ENCODE data around the gene NF1.
"Not testable (repeated sequence)": the region's sequence is repeated elsewhere in the genome, so short reads cannot be mapped to it uniquely, and the experiment has no call there.

NF1 gene

GRCh38 chr17:31296142-31296541 is 201.4 kb downstream of the NF1 start:
- no peak for DNase-seq (ENCODE audit: low read depth)

DNA sequence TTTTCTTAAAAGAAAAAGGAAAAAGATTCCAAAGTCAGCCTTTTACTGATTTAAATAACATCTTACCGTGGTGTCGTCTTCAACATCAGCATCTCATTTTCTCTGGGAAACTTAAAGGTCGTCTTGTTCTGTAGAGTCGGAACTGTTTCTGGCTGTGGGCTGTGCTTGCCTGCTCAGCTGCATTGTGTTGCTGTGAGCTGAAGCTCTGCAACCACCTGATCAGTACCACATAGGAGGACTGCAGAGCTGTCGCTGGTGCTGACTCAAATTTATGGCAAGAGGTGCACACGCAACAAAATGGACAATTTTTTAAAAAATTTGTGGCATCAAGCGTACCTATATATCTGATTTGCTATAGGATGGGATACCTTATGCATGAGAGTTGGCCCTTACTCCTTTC is 202.3 kb downstream of the NF1 start, which contains the start of gene OMG:
OMG (minus strand) TSS at position 150 of the 400 bp plus-strand sequence. CDS start 908 bp downstream, outside the sequence.
- no peak for DNase-seq (ENCODE audit: low read depth)

- no peak for DNase-seq (ENCODE audit: low read depth)
Measured at GRCh38 chr17:31299624-31300023, 204.8 kb downstream of the NF1 start.

DNA sequence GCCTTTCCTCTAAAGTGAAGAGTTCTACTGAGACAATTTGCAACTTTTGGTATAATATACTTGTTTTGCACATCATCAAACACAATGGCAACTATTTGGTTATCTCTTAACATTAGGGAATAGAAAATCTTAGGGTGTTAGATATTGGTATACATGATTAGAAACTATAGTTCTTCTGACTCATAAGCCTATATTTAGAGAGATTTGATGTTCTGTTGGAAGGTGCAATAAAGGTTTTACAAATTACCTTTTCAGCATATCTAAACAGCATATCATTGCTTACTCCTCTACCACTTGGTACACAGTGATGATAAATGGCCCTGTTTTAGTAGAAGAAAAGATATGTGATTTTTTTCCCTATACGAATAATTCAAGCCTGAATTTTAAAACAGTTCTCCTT is 212.9 kb downstream of the NF1 start:
- no peak for DNase-seq (ENCODE audit: low read depth)

DNA sequence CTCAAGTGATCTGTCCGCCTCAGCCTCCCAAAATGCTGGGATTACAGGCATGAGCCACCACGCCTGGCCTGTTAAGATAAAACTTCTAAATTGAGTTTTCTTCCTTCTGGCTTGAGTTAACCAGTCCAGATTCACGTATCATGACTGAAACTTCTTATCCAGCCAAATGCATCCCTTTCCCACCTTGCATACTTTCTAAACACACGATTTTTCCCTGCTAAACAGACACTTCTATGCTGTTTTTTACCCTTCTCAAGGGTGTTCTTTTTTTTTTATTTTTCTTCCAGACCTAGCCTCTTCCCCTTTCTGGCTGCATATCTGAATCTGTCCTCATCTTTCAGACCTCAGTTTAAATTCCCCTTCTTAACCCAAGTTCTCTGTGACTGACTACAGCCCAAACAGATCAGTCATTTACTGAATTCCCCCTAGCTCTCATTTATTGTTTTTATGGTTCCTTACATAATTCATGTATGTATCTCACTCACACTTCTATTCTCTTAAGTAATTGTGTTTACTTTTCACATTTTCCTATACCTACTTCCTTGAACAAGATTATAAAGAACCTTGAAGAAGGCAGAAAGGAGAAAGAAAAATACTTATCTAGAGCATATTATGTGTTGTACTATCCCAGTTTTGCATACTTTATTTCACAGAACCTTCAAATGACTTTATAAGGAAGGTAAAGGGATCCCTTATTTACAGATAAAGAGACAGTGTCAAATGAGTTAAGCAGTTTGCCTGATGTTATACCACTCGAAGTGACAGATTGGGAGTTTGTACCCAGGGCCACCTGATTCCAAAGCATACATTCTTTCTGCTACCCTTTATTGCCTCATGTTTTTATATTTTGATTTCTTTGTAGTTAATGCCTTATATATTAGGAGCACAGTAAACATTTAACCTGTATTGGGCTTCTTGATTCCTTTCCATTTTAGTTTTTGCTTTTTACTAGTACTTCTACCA is 213.9 kb downstream of the NF1 start:
- DNase-seq (ENCODE audit: low read depth) = no peak

- DNase-seq (ENCODE audit: low read depth) = no peak
Measured at GRCh38 chr17:31309556-31309955, 214.8 kb downstream of the NF1 start.

DNA sequence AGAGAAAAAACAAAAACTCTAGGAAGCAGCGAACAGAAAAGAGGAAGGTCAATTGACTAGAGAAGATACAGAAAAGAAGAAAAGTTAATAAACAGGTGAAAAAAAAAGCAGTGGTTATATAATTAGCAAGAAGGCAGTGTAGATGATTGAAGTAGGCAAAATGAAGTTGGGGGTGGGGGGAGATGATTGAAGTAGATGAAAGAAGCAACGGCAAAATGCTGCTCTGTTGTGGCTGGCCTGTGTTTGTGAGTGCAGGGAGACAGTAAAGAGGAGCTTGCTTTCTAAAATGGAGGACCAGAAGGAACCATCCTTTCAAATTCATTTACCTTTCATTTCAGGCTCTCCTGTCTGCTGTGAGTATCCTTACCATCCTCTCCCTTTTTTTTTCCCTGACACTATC is 215.5 kb downstream of the NF1 start:
- DNase-seq (ENCODE audit: low read depth) = no peak

GRCh38 chr17:31310886-31311285 is 216.1 kb downstream of the NF1 start:
- DNase-seq (ENCODE audit: low read depth) = no peak

DNA sequence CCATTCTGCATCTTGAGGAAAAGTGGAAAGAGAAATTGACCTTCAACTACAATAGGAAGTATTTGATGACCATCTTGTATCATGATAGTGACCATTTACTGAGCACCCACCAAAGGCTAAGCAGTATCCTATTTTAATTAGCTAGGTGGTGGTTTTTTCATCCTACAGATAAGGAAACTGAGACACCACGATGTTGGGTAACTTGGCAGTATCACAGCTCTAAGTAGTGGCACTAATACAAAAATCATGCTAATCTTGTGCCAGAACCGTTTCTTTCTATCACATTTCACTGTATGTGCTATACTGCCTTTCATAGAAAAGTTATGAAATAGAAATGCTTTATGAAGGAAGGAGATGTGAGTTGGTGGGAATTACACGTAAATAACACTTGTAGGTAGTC is 216.7 kb downstream of the NF1 start:
- DNase-seq (ENCODE audit: low read depth) = no peak

DNA sequence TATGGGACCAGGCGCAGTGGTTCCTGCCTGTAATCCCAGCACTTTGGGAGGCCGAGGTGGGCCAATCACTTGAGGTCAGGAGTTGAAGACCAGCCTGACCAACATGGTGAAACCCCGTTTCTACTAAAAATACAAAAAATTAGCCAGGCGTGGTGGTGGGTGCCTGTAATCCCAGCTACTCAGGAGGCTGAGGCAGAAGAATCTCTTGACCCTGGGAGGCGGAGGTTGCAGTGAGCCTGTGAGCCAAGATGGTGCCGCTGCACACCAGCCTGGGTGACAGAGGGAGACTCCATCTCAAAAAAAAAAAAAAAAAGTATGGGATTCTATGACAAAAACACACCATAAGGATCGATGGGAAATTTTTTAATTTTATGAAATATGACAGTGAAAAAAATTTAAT is 217.4 kb downstream of the NF1 start:
- not testable (repeated sequence) for DNase-seq (ENCODE audit: low read depth)

DNA sequence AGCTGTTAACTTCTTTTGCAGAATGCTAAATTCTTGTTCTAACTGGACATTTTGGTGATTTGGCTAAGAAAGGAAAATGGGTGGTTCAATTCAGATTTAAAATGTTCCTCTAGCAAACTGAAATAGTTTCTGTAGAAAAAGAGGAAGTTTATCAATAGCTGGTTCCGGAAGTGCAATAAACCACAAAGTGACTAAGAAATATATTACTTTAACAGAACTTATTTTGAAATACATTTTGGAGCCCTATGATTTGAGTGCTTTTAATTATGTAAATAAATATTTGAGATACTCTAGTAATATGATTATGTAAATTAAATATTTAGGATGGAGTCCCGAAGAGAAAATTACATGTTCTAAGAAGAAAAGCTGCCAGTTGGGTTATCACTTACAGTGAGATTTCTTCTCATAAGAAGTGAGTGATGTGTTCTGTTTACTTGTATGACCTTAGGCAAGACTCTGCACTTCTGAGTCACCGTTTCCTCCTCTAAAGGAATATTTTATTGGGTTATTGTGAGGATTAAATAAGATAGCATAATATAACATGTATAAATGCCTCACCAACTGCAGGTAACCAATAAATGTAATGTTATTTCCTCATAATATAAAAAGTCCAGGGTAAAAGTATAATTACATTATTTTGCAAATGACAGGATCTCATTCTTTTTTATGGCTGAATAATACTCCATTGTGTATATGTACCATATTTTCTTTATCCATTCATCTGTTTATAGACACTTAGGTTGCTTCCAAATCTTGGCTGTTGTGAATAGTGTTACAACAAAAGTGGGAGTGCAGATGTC is 219.4 kb downstream of the NF1 start, which contains the start of gene EVI2B:
EVI2B (minus strand) TSS at position 73 of the 800 bp plus-strand sequence. CDS start 8,445 bp downstream, outside the sequence.
- DNase-seq (ENCODE audit: low read depth) = peak; percentile 82

DNA sequence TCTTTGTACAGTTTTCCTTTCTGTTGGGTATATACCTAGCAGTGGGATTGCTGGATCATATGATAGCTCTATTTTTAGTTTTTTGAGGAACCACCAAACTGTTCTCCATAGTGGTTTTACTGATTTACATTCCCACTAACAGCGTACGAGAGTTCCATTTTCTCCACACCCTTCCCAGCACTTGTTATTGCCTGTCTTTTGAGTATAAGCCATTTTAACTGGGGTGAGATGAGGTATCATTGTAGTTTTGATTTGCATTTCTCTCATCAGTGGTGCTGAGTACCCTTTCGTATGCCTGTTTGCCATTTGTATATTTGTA is 220.0 kb downstream of the NF1 start:
- no peak for DNase-seq (ENCODE audit: low read depth)

DNA sequence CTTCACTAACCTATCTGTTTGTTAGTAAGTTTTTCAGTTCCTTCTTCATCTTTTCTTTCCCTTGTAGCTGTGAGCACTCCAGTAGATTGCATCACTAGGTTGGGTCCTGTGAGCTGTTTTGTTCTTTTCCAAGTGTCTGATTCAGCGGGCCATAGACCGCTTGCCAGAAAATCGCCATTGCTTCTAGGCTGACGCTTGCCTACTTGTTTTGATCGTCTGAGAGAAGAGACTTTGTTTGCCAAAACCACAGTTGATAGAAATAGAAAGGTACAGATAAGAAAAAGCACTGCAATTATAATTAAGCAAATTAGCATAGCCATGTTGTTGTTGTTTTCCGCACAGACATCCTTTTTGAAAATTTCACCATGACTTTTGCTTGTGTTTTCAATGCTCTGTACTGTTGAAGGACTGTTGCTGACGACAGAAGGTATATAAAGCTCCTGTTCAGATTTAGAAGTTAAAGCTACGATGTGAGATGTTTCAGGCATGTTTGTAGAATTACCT is 223.6 kb downstream of the NF1 start:
- peak; percentile 94 for DNase-seq (ENCODE audit: low read depth)

DNA sequence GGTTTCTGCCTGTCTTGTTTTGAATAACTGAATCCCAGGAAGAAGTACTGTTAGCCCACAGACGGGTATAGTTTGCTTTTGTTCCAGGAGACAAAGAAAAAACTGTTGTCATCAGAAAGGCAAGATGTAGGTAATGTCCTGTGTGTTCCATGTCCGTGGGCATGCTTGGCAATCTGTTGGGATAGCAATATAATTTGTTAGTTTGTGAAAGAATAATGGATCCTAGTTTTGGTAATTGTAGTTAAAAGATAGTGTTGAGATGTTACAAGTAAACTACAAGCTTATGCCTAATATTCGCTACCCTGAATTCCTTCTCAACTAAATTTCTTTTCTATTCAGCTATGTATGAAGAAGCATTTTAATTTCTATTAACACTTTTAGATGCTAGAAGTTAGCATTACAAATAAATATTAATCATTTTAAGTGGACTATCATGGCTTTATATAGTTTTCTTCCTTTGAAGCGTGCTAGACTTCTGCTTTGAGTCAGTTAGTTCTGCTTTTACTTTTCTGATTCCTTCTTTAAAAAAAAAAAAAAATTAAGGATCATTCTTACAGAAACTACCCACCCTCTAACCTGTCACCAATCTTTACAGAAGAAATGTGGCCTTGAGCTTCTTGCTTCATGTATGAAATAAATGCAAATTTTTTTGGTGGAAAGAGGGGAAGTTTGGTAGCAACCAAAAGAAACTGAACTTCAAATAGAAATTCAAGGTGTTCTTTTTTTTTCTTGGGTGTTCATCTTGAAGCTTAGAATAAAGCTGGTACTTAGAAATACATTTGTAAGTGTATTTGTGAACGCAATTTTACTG is 224.3 kb downstream of the NF1 start:
- no peak for DNase-seq (ENCODE audit: low read depth)

GRCh38 chr17:31320241-31320640 is 225.5 kb downstream of the NF1 start:
- no peak for DNase-seq (ENCODE audit: low read depth)

DNA sequence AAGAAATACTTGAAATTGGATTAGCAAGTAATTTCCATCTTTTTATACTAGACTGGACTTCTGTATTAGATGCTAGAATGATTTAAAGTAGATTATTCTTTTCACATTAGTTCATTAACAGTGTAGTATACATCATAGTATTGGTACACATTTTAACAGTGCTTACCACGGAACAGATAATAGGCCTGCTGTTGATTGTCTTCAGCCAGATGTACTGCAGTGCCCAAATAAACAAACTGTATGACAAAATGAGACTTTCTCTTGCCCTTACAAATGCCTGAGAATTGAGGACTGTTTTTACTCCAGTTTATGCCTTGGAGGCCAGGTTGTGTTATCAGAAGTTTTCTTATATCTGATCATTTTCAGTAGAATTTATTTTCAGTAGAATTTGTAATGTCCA is 226.0 kb downstream of the NF1 start:
- peak; percentile 59 for DNase-seq (ENCODE audit: low read depth)

DNA sequence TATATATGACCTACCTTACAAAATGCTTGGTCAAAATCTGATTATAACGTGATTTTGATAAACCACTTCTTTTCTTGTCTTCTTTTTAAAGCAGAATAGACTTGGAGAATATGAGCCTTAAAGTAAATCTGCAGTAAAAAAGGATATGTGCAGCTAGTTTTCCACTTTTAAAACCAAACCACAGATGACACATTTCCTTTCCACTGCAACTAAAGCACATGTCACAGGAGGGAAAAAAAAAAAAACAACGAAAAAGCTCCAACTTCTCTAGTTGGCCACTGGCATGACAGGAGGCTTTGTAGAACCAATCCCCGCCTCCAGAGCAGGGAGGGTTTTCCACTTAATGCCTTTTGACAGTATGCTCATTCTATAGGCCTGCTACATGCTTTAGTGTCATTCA is 226.7 kb downstream of the NF1 start, which contains the start of gene EVI2A:
EVI2A (minus strand) TSS at position 142 of the 400 bp plus-strand sequence. CDS start 2,609 bp downstream, outside the sequence.
- DNase-seq (ENCODE audit: low read depth) = peak; percentile 74

GRCh38 chr17:31321966-31322365 is 227.2 kb downstream of the NF1 start:
- DNase-seq (ENCODE audit: low read depth) = no peak

- no peak for DNase-seq (ENCODE audit: low read depth)
Measured at GRCh38 chr17:31323551-31323950, 228.8 kb downstream of the NF1 start.

- peak; percentile 89 for DNase-seq (ENCODE audit: low read depth)
Measured at GRCh38 chr17:31327534-31328159, 232.9 kb downstream of the NF1 start.

- DNase-seq (ENCODE audit: low read depth) = peak; percentile 76
Measured at GRCh38 chr17:31328160-31328535, 233.4 kb downstream of the NF1 start.

All from amniotic epithelial cell (primary cell).